Lower leg skin (tissue), 4 donors: ENCODE measurements around the gene ROGDI. TPM values are rescaled to one million over a fixed set of nuclear protein-coding genes. Genes with fewer than 3 reads are reported as not detected.

Source experiments
- DNase-seq, 2 donors: peaks; one replicate each; pipeline ENCODE4 v3.0.0-alpha.2; 2019; ENCODE audit warnings: low spot score in 2 of 2
- H3K4me3 ChIP-seq: fragments of 200-600 bp; sonication (generic); 2 replicates; pipeline ENCODE4 v1.5.1; 2017; ENCODE audit warnings: mild to moderate bottlenecking, low read depth; ENCODE audit not compliant: poor library complexity, severe bottlenecking
- CTCF ChIP-seq, 3 donors: fragments of 450-650 bp; IDR thresholded peaks; one replicate each; pipeline ENCODE4 v1.5.1; 2016; ENCODE audit warnings: antibody characterized with exemption in 3 of 3, mild to moderate bottlenecking in 3 of 3, moderate library complexity in 2 of 3
- POLR2A ChIP-seq, 2 donors: fragments of 450-650 bp; IDR thresholded peaks; one replicate each; pipeline ENCODE4 v1.6.1; 2016 to 2017; ENCODE audit warnings: antibody characterized with exemption in 2 of 2, mild to moderate bottlenecking in 1 of 2, moderate library complexity in 1 of 2
- WGBS, 2 donors: methylation state at CpG; one replicate each; pipeline ENCODE4 v1.1.5; 2018; 5-methylcytosine and 5-hydroxymethylcytosine counted together
- intact Hi-C: fragments of 100-400 bp; cut with DNase I; formaldehyde crosslinking; loops from one replicate; pipeline ENCODE4 v1.15.0; 2023; ENCODE audit warnings: low total_unique reads
- total RNA-seq, 4 donors: library from RNA; depleted of rRNA; stranded (reverse); fragments of >200 nt; gene quantifications; one replicate each; pipeline ENCODE4 v1.1.0, GENCODE V29; 2016

The ROGDI gene
- total RNA-seq, 4 donors from 2014 or later: 7.3 to 15.8 (median 10.2) TPM

GRCh38 chr16:4767872-4768548 is 34.4 kb downstream of the ROGDI start:
- peak in 1 of 2 donors; percentile 42 for DNase-seq
- WGBS, 2 donors: 28 to 31% methylated on average over 17 of the region's 17 CpGs
- no peak overlapping the region for H3K4me3 ChIP-seq
- intact Hi-C loops: no loop called here
- no peak for TF ChIP-seq CTCF (IDR thresholded peaks at IDR 0.05)
- no peak for TF ChIP-seq POLR2A (IDR thresholded peaks at IDR 0.05)

GRCh38 chr16:4766875-4767628 is 35.4 kb downstream of the ROGDI start, which contains the start of gene ZNF500:
Gene ZNF500 (minus strand): TSS chr16:4767162. CDS start chr16:4765978, 1,184 bp downstream.
- DNase-seq: peak; percentile 98 to 100
- WGBS, 2 donors: 5 to 9% methylated on average over 24 to 43 of the region's 72 CpGs
- H3K4me3 ChIP-seq: peak within 1 kb of the TSS; percentile 94
- TF ChIP-seq POLR2A (IDR thresholded peaks at IDR 0.05) (no peak), CTCF (IDR thresholded peaks at IDR 0.05) (no peak)
- intact Hi-C loops: no loop called here

GRCh38 chr16:4765511-4766474 is 36.6 kb downstream of the ROGDI start:
- intact Hi-C loops: no loop called here
- H3K4me3 ChIP-seq: no peak overlapping the region
- no peak for TF ChIP-seq POLR2A (IDR thresholded peaks at IDR 0.05)
- TF ChIP-seq CTCF (IDR thresholded peaks at IDR 0.05): no peak
- WGBS, 2 donors: 74 to 76% methylated on average over 26 of the region's 26 CpGs
- no peak for DNase-seq

GRCh38 chr16:4763791-4764190 is 38.6 kb downstream of the ROGDI start:
- DNase-seq: no peak
- TF ChIP-seq CTCF (IDR thresholded peaks at IDR 0.05) (no peak), POLR2A (IDR thresholded peaks at IDR 0.05) (no peak)
- no peak overlapping the region for H3K4me3 ChIP-seq
- intact Hi-C loops: no loop called here
- WGBS, 2 donors: 93 to 97% methylated on average over 6 to 7 of the region's 7 CpGs

GRCh38 chr16:4762205-4762604 is 40.2 kb downstream of the ROGDI start:
- intact Hi-C loops: no loop called here

More at GRCh38 chr16:4762205-4762604, 40.2 kb downstream of the ROGDI start:
- 84 to 93% methylated on average over 9 of the region's 9 CpGs for WGBS, 2 donors
- DNase-seq: no peak
- no peak for TF ChIP-seq CTCF (IDR thresholded peaks at IDR 0.05)
- TF ChIP-seq POLR2A (IDR thresholded peaks at IDR 0.05): no peak
- H3K4me3 ChIP-seq: no peak overlapping the region
